Fibroblast of lung (primary cell): Measurements from ENCODE around the gene TEK. TPM values are rescaled to one million over a fixed set of nuclear protein-coding genes. Genes with fewer than 3 reads are reported as not detected.

ENCODE experiments used
- DNase-seq, 2 donors: peaks; one replicate each; pipeline versions ENCODE4 v3.0.0 to v3.0.0-alpha.2; 2010; ENCODE audit warnings: low read depth in 2 of 2
- H2AFZ ChIP-seq: 2 replicates; pipeline ENCODE4 v1.5.1; 2012; ENCODE audit warnings: low read length, control low read depth, inconsistent platforms
- H3K27ac ChIP-seq: 2 replicates; pipeline ENCODE4 v1.5.1; 2011; ENCODE audit warnings: low read length, control low read depth; ENCODE audit not compliant: insufficient read depth
- H3K27me3 ChIP-seq: 2 replicates; pipeline ENCODE4 v1.5.1; 2011; ENCODE audit warnings: mild to moderate bottlenecking, low read length; ENCODE audit not compliant: control insufficient read depth, insufficient read depth
- H3K36me3 ChIP-seq: 2 replicates; pipeline ENCODE4 v1.5.1; 2011; ENCODE audit warnings: low read length; ENCODE audit not compliant: control insufficient read depth, insufficient read depth
- H3K4me1 ChIP-seq: 2 replicates; pipeline ENCODE4 v1.5.1; 2011; ENCODE audit warnings: low read length; ENCODE audit not compliant: control insufficient read depth, insufficient read depth; ENCODE audit errors: extremely low read depth
- H3K4me2 ChIP-seq: 2 replicates; pipeline ENCODE4 v1.5.1; 2011; ENCODE audit warnings: low read length, control low read depth; ENCODE audit not compliant: insufficient read depth; ENCODE audit errors: extremely low read depth
- H3K4me3 ChIP-seq, 4 experiments: fragments of 200-600 bp in 1 of 4; sonication (generic) in 1 of 4; replicated peaks in 1 of 4; 2 replicates each; pipeline ENCODE4 v1.5.1; 2011 to 2016; ENCODE audit warnings: low read length in 4 of 4, low read depth in 3 of 4, mild to moderate bottlenecking in 3 of 4, control low read depth in 2 of 4, inconsistent platforms in 1 of 4, mixed read lengths in 1 of 4; ENCODE audit not compliant: insufficient read depth in 1 of 4; ENCODE audit errors: control extremely low read depth in 1 of 4
- H3K79me2 ChIP-seq: 2 replicates; pipeline ENCODE4 v1.5.1; 2012; ENCODE audit warnings: mild to moderate bottlenecking, low read length, inconsistent platforms; ENCODE audit not compliant: control insufficient read depth, insufficient read depth
- H3K9ac ChIP-seq: 2 replicates; pipeline ENCODE4 v1.5.1; 2011; ENCODE audit warnings: mild to moderate bottlenecking, low read length, control low read depth; ENCODE audit not compliant: insufficient read depth
- H3K9me3 ChIP-seq: 2 replicates; pipeline ENCODE4 v1.5.1; 2012; ENCODE audit warnings: low read depth, low read length; ENCODE audit not compliant: control insufficient read depth, insufficient read depth
- H4K20me1 ChIP-seq: 2 replicates; pipeline ENCODE4 v1.5.1; 2011; ENCODE audit warnings: low read length; ENCODE audit not compliant: control insufficient read depth, insufficient read depth; ENCODE audit errors: extremely low read depth
- EZH2 ChIP-seq: IDR thresholded peaks from 2 replicates; pipeline ENCODE4 v1.5.1; 2012; ENCODE audit warnings: low read length, control low read depth, mild to moderate bottlenecking; ENCODE audit errors: missing control alignments
- polyA plus RNA-seq, 2 donors: library from polyadenylated mRNA; depleted of rRNA in 1 of 2; stranded (reverse) in 1 of 2; unstranded in 1 of 2; fragments of >200 nt; gene quantifications; 2 replicates each; pipeline ENCODE4 v1.2.1, GENCODE V29; 2011 to 2012; ENCODE audit warnings: missing spikeins in 1 of 2
- total RNA-seq: library from RNA; depleted of rRNA; stranded (reverse); fragments of >200 nt; gene quantifications from 2 replicates; pipeline ENCODE4 v1.2.1, GENCODE V29; 2014
- TF ChIP-seq, protein P1 (sequence below), 2 donors: IDR thresholded peaks in 1 of 2; conservative IDR thresholded peaks in 1 of 2; 1 replicate in 1 of 2; 2 replicates in 1 of 2; pipeline ENCODE4 v1.5.1; 2011 to 2012; ENCODE audit warnings: low read length in 2 of 2, control low read depth in 1 of 2, inconsistent platforms in 1 of 2, low read depth in 1 of 2, mild to moderate bottlenecking in 1 of 2

Gene TEK
- total and polyA plus RNA-seq, 2 donors (not counting 1 experiment from before 2014, with no cell fraction given) = 0.77 to 1.8 TPM

DNA sequence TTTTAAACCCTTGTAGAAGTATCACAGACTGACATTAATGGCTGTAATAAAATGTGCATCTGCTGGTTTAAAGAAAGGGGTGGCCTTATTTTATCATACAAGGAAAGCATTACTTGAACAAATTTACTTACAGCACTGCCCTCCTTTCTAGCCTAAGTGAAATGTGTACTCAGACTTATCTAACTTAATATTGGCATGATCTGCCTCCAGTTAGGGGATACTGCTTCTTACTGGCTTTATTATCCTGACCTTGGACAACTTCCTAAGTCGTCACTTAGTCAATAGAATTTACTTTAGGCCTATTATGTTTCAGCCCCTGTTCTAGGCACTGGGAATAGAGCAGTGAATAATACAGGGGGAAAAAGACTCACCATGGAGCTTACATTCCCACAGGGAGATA, 79.4 kb downstream of the TEK start:
- no peak overlapping the region for H2AFZ ChIP-seq
- no peaks in the 10 kb centered on the region for H3K4me1 ChIP-seq
- H3K79me2 ChIP-seq = no peaks in the 10 kb centered on the region
- DNase-seq = no peak
- no peak overlapping the region for H3K4me3 ChIP-seq
- no peak overlapping the region for H3K27ac ChIP-seq
- no peak overlapping the region for H3K4me2 ChIP-seq
- H4K20me1 ChIP-seq = no peaks in the 10 kb centered on the region
- H3K27me3 ChIP-seq = no peaks in the 10 kb centered on the region
- TF ChIP-seq, protein P1, sequence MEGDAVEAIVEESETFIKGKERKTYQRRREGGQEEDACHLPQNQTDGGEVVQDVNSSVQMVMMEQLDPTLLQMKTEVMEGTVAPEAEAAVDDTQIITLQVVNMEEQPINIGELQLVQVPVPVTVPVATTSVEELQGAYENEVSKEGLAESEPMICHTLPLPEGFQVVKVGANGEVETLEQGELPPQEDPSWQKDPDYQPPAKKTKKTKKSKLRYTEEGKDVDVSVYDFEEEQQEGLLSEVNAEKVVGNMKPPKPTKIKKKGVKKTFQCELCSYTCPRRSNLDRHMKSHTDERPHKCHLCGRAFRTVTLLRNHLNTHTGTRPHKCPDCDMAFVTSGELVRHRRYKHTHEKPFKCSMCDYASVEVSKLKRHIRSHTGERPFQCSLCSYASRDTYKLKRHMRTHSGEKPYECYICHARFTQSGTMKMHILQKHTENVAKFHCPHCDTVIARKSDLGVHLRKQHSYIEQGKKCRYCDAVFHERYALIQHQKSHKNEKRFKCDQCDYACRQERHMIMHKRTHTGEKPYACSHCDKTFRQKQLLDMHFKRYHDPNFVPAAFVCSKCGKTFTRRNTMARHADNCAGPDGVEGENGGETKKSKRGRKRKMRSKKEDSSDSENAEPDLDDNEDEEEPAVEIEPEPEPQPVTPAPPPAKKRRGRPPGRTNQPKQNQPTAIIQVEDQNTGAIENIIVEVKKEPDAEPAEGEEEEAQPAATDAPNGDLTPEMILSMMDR (conservative IDR thresholded peaks at IDR 0.05 in 1 of 2, IDR thresholded peaks at IDR 0.05 in 1 of 2; ENCODE audit: low read depth in 1 of 2, low read length in 2 of 2) = no peak
- TF ChIP-seq EZH2 = no peak
- H3K9ac ChIP-seq = no peak overlapping the region
- no peaks in the 10 kb centered on the region for H3K36me3 ChIP-seq
- H3K9me3 ChIP-seq = no peaks in the 10 kb centered on the region

DNA sequence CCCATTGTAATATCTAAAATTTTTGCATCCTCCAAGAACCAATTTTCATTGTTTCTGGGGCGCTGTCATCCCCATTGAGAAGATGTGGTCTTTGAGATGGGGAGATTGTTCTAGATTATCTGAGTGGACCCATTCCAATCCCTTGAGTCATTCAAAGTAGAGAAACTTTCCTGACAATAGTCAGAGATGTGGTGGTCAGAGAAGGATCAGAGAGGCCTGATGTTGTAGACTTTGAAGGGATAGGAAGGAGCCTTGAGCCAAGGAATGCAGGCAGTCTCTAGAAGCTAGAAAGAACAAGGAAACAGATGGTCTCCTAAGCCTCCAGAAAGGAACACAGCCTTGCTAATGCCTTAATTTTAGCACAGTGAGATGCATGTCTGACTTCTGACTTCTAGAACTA, 80.4 kb downstream of the TEK start:
- DNase-seq = no peak

DNA sequence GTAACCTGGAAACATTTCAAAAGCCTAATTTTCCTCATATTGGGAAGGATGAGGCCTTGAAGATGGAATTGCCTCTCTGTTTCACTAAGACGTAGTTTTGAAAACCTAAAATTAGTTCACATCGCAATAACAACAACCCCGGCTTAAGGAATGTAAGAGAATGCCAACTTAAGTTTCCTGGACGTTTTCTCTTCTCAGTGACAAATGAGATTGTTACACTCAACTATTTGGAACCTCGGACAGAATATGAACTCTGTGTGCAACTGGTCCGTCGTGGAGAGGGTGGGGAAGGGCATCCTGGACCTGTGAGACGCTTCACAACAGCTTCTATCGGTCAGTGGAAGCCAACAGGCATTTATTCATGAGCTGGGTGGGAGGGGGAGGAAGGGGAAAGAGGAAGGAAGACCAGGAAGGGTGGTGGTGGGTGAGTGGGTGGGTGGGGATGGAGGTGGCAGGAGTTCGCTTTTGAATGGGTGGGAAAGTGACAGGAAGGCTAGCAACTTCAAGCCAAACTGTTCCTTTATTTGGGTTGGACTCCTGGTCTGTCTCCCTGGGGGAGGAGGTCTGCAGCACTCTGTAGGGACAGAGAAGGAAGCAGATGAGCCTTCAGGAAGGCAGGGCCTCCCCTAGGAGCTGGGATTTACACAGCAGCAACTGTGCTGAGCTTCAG, 83.4 kb downstream of the TEK start:
- DNase-seq = peak in 1 of 2 donors; percentile 68
- no peak overlapping the region for H3K9ac ChIP-seq
- no peak overlapping the region for H3K4me2 ChIP-seq
- H3K79me2 ChIP-seq = no peaks in the 10 kb centered on the region
- H3K36me3 ChIP-seq = no peaks in the 10 kb centered on the region
- no peaks in the 10 kb centered on the region for H3K9me3 ChIP-seq
- no peaks in the 10 kb centered on the region for H4K20me1 ChIP-seq
- H3K4me1 ChIP-seq = no peaks in the 10 kb centered on the region
- no peak for TF ChIP-seq EZH2
- TF ChIP-seq, protein P1 (conservative IDR thresholded peaks at IDR 0.05 in 1 of 2, IDR thresholded peaks at IDR 0.05 in 1 of 2; ENCODE audit: low read depth in 1 of 2, low read length in 2 of 2) = no peak
- no peak overlapping the region for H3K27ac ChIP-seq
- no peaks in the 10 kb centered on the region for H3K27me3 ChIP-seq
- peak overlapping the region; percentile 17 for H2AFZ ChIP-seq
- no peak overlapping the region for H3K4me3 ChIP-seq

More for the DNA sequence above, 80.4 kb downstream of the TEK start:
- Histone ChIP-seq H3K4me1 (no peaks in the 10 kb centered on the region), H4K20me1 (no peaks in the 10 kb centered on the region), H3K27ac (no peak overlapping the region), H3K27me3 (no peaks in the 10 kb centered on the region), H3K79me2 (no peaks in the 10 kb centered on the region), H2AFZ (no peak overlapping the region), H3K36me3 (no peaks in the 10 kb centered on the region), H3K4me3 (no peak overlapping the region), H3K4me2 (no peak overlapping the region), H3K9me3 (no peaks in the 10 kb centered on the region), H3K9ac (no peak overlapping the region)
- TF ChIP-seq, protein P1 (conservative IDR thresholded peaks at IDR 0.05 in 1 of 2, IDR thresholded peaks at IDR 0.05 in 1 of 2; ENCODE audit: low read depth in 1 of 2, low read length in 2 of 2) = no peak
- no peak for TF ChIP-seq EZH2
